K562 (cell line): ENCODE results near the gene TMPO. TPM values are rescaled to one million over a fixed set of nuclear protein-coding genes. Genes with fewer than 3 reads are reported as not detected.
A peak's percentile ranks its signal among the peaks of the same experiment; 100 is the strongest.

Experiments
- ATAC-seq: fragments of 200-7000 bp; cut with Tn5 transposase; 3 replicates; pipeline ENCODE4 v1.9.1; 2020; ENCODE audit warnings: moderate library complexity
- BruUV-seq: library from RNA; stranded (reverse); fragments of 400-500 nt; replicated peaks from 2 replicates; lab custom pipeline; 2021; lab: Mats Ljungman, UMichigan
- CTCF ChIA-PET: fragments of 300-600 bp; formaldehyde crosslinking; extraction: SDS; loops from one replicate; lab custom pipeline; 2021; ENCODE audit warnings: low intra/inter-chr PET ratio; lab: Yijun Ruan, JAX
- POLR2A ChIA-PET: fragments of 300-600, 350-650 bp; sonication (Branson Sonifier 250); formaldehyde crosslinking; extraction: SDS; loops from one replicate; lab custom pipeline; 2021; ENCODE audit warnings: antibody characterized with exemption, inconsistent platforms; lab: Yijun Ruan, JAX
- DNase-seq, 4 experiments: peaks; one replicate each; pipeline versions ENCODE4 v3.0.0 to v3.0.0-alpha.2; 2011 to 2018; ENCODE audit warnings: low spot score in 3 of 4, mixed read lengths in 3 of 4; ENCODE audit errors: extremely low read depth in 1 of 4
- FAIRE-seq: peaks from 2 replicates; lab custom pipeline; 2011; peaks lifted over from hg19 to GRCh38; lab: Jason Lieb, UNC
- H2AFZ ChIP-seq: 2 replicates; pipeline ENCODE4 v1.6.0; 2011; ENCODE audit warnings: low read depth, low read length, control low read depth, inconsistent platforms
- H3K27ac ChIP-seq: fragments of 200-600 bp; 3 replicates; pipeline ENCODE4 v1.8.0; 2011; ENCODE audit warnings: low read depth, mild to moderate bottlenecking, control low read depth, inconsistent platforms, low read length, moderate library complexity, mixed read lengths; ENCODE audit errors: extremely low read depth
- H3K27me3 ChIP-seq, 2 experiments: fragments of 300-600 bp in 1 of 2; 2 replicates in 1 of 2; 3 replicates in 1 of 2; pipeline versions ENCODE4 v1.6.0 to v1.8.0; 2011; ENCODE audit warnings: inconsistent platforms in 2 of 2, low read length in 2 of 2, mild to moderate bottlenecking in 1 of 2, mixed read lengths in 1 of 2, moderate library complexity in 1 of 2; ENCODE audit not compliant: control insufficient read depth in 2 of 2, insufficient read depth in 2 of 2
- H3K36me3 ChIP-seq: fragments of 300-600 bp; 3 replicates; pipeline ENCODE4 v1.8.0; 2011; ENCODE audit warnings: mild to moderate bottlenecking, low read length, inconsistent platforms; ENCODE audit not compliant: control insufficient read depth, insufficient read depth
- H3K4me1 ChIP-seq, 2 experiments: fragments of 200-600 bp in 1 of 2; replicated peaks in 1 of 2; 2 replicates in 1 of 2; 3 replicates in 1 of 2; pipeline versions ENCODE4 v1.5.1 to v1.8.0; 2011; ENCODE audit warnings: inconsistent platforms in 2 of 2, low read length in 2 of 2, mild to moderate bottlenecking in 1 of 2, mixed read lengths in 1 of 2, moderate library complexity in 1 of 2; ENCODE audit not compliant: control insufficient read depth in 2 of 2, insufficient read depth in 2 of 2
- H3K4me2 ChIP-seq: 2 replicates; pipeline ENCODE4 v1.6.1; 2011; ENCODE audit warnings: low read length, control low read depth, inconsistent platforms, mixed read lengths; ENCODE audit not compliant: insufficient read depth
- H3K4me3 ChIP-seq: fragments of 200-600 bp; sonication (generic), shearing (Covaris generic); 2 replicates; pipeline ENCODE4 v1.5.1; 2016; ENCODE audit warnings: control low read depth, inconsistent platforms
- H3K79me2 ChIP-seq: fragments of 200-600 bp; 3 replicates; pipeline ENCODE4 v1.8.0; 2011; ENCODE audit warnings: low read length, inconsistent platforms; ENCODE audit not compliant: control insufficient read depth, insufficient read depth
- H3K9ac ChIP-seq, 2 experiments: 2 replicates each; pipeline versions ENCODE4 v1.6.0 to v1.6.1; 2011; ENCODE audit warnings: low read depth in 2 of 2, low read length in 2 of 2, control low read depth in 1 of 2, inconsistent platforms in 1 of 2, mild to moderate bottlenecking in 1 of 2, mixed read lengths in 1 of 2; ENCODE audit not compliant: insufficient read depth in 1 of 2
- H3K9me1 ChIP-seq: one replicate; pipeline ENCODE4 v1.6.0; 2011; ENCODE audit warnings: inconsistent platforms, mild to moderate bottlenecking, low read length, moderate library complexity; ENCODE audit not compliant: control insufficient read depth, insufficient read depth
- H3K9me3 ChIP-seq: replicated peaks from 2 replicates; pipeline ENCODE4 v1.5.1; 2011; ENCODE audit warnings: low read depth, low read length, inconsistent platforms; ENCODE audit not compliant: control insufficient read depth, insufficient read depth
- H4K20me1 ChIP-seq: replicated peaks from 2 replicates; pipeline ENCODE4 v1.6.1; 2011; ENCODE audit warnings: low read length, inconsistent platforms, mixed read lengths; ENCODE audit not compliant: control insufficient read depth, insufficient read depth
- C11orf30 ChIP-seq: fragments of 450-650 bp; IDR thresholded peaks from 2 replicates; pipeline ENCODE4 v1.6.1; 2016; ENCODE audit warnings: low read depth, mild to moderate bottlenecking
- CTBP1 ChIP-seq: fragments of 450-650 bp; IDR thresholded peaks from 2 replicates; pipeline ENCODE4 v1.6.1; 2016; ENCODE audit warnings: borderline replicate concordance
- DPF2 ChIP-seq: fragments of 450-650 bp; IDR thresholded peaks from 2 replicates; pipeline ENCODE4 v1.6.1; 2016
- E2F3 ChIP-seq: fragments of 250-450 bp; sonication (Bioruptor Pico); IDR thresholded peaks from 2 replicates; pipeline ENCODE4 v1.4.0; 2020; ENCODE audit warnings: mild to moderate bottlenecking
- ESRRA ChIP-seq: fragments of 450-650 bp; IDR thresholded peaks from 2 replicates; pipeline ENCODE4 v1.6.1; 2014; ENCODE audit warnings: low read depth, mild to moderate bottlenecking, moderate library complexity, borderline replicate concordance
- GABPB2 ChIP-seq: fragments of 250-450 bp; sonication (Bioruptor Pico); conservative IDR thresholded peaks from 2 replicates; pipeline ENCODE4 v1.5.1; 2021; ENCODE audit warnings: mild to moderate bottlenecking
- GATAD2B ChIP-seq: fragments of 450-650 bp; IDR thresholded peaks from 2 replicates; pipeline ENCODE4 v1.6.1; 2017; ENCODE audit warnings: mild to moderate bottlenecking, borderline replicate concordance
- MYC ChIP-seq, 2 experiments: fragments of 250-450 bp in 1 of 2; sonication (Bioruptor Pico) in 1 of 2; IDR thresholded peaks; 2 replicates each; pipeline versions ENCODE4 v1.5.1 to v1.6.1; 2012 to 2021; ENCODE audit warnings: low read depth in 2 of 2, borderline replicate concordance in 1 of 2, improper control_type of control experiment in 1 of 2, low read length in 1 of 2, mild to moderate bottlenecking in 1 of 2, moderate library complexity in 1 of 2
- POLR3A ChIP-seq: IDR thresholded peaks from 2 replicates; pipeline ENCODE4 v1.6.1; 2011; ENCODE audit warnings: borderline replicate concordance, mild to moderate bottlenecking, moderate library complexity; ENCODE audit not compliant: insufficient read length, insufficient read depth; ENCODE audit errors: extremely low read depth
- SMARCA4 ChIP-seq: fragments of 450-650 bp; IDR thresholded peaks from 2 replicates; pipeline ENCODE4 v1.6.1; 2016
- SMARCE1 ChIP-seq: fragments of 450-650 bp; IDR thresholded peaks from 2 replicates; pipeline ENCODE4 v1.7.1; 2016; ENCODE audit warnings: mild to moderate bottlenecking
- STAG1 ChIP-seq: sonication (generic); formaldehyde crosslinking; IDR thresholded peaks from 2 replicates; pipeline ENCODE4 v1.5.0; 2020; ENCODE audit warnings: missing genetic modification reagents, borderline replicate concordance
- TBL1XR1 ChIP-seq, 2 experiments: IDR thresholded peaks; 2 replicates each; pipeline ENCODE4 v1.6.1; 2012; ENCODE audit warnings: improper control_type of control experiment in 2 of 2, low read length in 2 of 2, mild to moderate bottlenecking in 1 of 2
- XRCC4 ChIP-seq: IDR thresholded peaks from one replicate; pipeline ENCODE4 v1.6.1; 2011; ENCODE audit not compliant: insufficient read depth, insufficient read length; ENCODE audit errors: extremely low read depth
- ZNF121 ChIP-seq: sonication (generic); formaldehyde crosslinking; conservative IDR thresholded peaks from 2 replicates; pipeline ENCODE4 v1.8.0; 2022; ENCODE audit warnings: missing genetic modification reagents
- ZNF311 ChIP-seq: fragments of 250-450 bp; sonication (Bioruptor Pico); IDR thresholded peaks from 2 replicates; pipeline ENCODE4 v1.4.0; 2020; ENCODE audit warnings: mild to moderate bottlenecking, moderate library complexity
- ZNF584 ChIP-seq: fragments of 200-800 bp; sonication (Bioruptor generic); IDR thresholded peaks from 2 replicates; pipeline ENCODE4 v1.6.1; 2016; ENCODE audit warnings: low read depth, mild to moderate bottlenecking, missing genetic modification characterization, missing compliant biosample characterization
- WGBS: fragments of 100-300 bp; shearing (Covaris generic); methylation state at CpG from one replicate; pipeline ENCODE4 v1.1.6; 2016; ENCODE audit warnings: low coverage, mixed read lengths; ENCODE audit not compliant: insufficient coverage; ENCODE audit errors: missing lambda C conversion rate; 5-methylcytosine and 5-hydroxymethylcytosine counted together
- in situ Hi-C: fragments of 300-500 bp; cut with MboI; formaldehyde crosslinking; loops from 4 replicates; pipeline ENCODE4 v1.15.0; 2018; ENCODE audit warnings: inconsistent platforms, mixed read lengths
- intact Hi-C: fragments of 100-400 bp; cut with micrococcal nuclease; formaldehyde crosslinking; loops from 2 replicates; pipeline ENCODE4 v1.14.2; 2022
- polyA plus RNA-seq, 8 experiments: library from polyadenylated mRNA; depleted of rRNA in 4 of 8; stranded (reverse) in 5 of 8; unstranded in 3 of 8; fragments of >200 nt; fragmentation: Nextera tagmentation in 2 of 8; fragmentation: Illumina TruSeq in 1 of 8; extraction: Ambion mirVana in 2 of 8; extraction: Trizol in 1 of 8; gene quantifications; 2 replicates each; pipeline versions ENCODE4 v1.2.1 to v1.2.3, GENCODE V29; 2011 to 2014; ENCODE audit warnings: inconsistent platforms in 1 of 8, missing spikeins in 1 of 8
- total RNA-seq, 7 experiments: library from RNA; depleted of rRNA in 6 of 7; stranded (reverse); fragments of >200 nt in 6 of 7; fragmentation: Illumina TruSeq in 2 of 7; extraction: Trizol in 2 of 7; gene quantifications; 2 replicates each; pipeline versions ENCODE4 v1.2.1 to v1.2.3, GENCODE V29; 2011 to 2021; ENCODE audit warnings: low replicate concordance in 1 of 7
- TF ChIP-seq, protein P1 (sequence below), 2 experiments: fragments of 250-450 bp in 1 of 2; fragments of 450-650 bp in 1 of 2; sonication (Bioruptor Pico) in 1 of 2; IDR thresholded peaks; 2 replicates each; pipeline versions ENCODE4 v1.6.1 to v1.8.0; 2016 to 2021; ENCODE audit warnings: mild to moderate bottlenecking in 2 of 2, moderate library complexity in 2 of 2, missing compliant biosample characterization in 1 of 2, missing genetic modification characterization in 1 of 2
- TF ChIP-seq, protein P2 (sequence below): fragments of 450-650 bp; IDR thresholded peaks from 2 replicates; pipeline ENCODE4 v1.6.1; 2017; ENCODE audit warnings: antibody characterized with exemption, mild to moderate bottlenecking

The TMPO gene
- total and polyA plus RNA-seq, 9 of the 15 experiments (the other 6 are each of a cell fraction or from before 2014, with no cell fraction given): 62.1 to 263 (median 182) TPM

DNA sequence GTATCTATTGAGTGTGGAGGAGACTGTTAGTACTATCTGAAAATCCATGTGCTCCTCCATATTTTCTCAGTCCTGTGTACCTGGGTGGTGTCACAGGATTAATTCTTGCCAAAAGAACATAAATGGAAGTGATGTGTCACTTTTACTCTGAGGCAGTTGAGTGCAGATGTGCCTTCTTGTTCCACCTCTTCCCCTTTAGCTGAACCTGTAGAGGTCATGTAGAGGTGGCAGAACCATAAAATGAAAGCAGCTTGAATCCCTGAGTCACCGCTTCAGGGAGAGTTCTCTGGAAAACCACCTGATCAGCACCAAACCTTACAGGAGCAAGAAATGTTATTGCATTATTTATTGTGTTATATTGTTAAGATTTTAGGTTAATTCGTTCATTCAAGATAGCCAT lies 63.4 kb downstream of the TMPO start:
- H3K27ac ChIP-seq: peak overlapping the region; percentile 59
- no peaks in the 10 kb centered on the region for H3K79me2 ChIP-seq
- peak in 3 of 4 experiments; percentile 26 to 78 (median 58) for DNase-seq
- H3K36me3 ChIP-seq: no peaks in the 10 kb centered on the region
- POLR2A ChIA-PET: interaction anchor here (0.9 to 3.0 kb wide), 4 partner anchors 12 to 76 kb away, joined by 3 to 22 read pairs (median 4); partner anchors contain the start of gene SLC25A3
- peak overlapping the region; percentile 55; the same call in 1 of the 2 replicates for H3K4me2 ChIP-seq
- intact Hi-C loops: no loop called here
- H2AFZ ChIP-seq: peak overlapping the region; percentile 73
- H3K4me3 ChIP-seq: no peak overlapping the region
- H3K9me3 ChIP-seq: no peaks in the 10 kb centered on the region
- H3K4me1 ChIP-seq: peaks cover 4 to 15% of the 10 kb centered on the region in 2 experiments; a peak in 3 of 5 replicates
- WGBS: 0% methylated on average over 2 of the region's 2 CpGs
- CTCF ChIA-PET: no interaction called here
- H3K27me3 ChIP-seq: no peaks in the 10 kb centered on the region
- BruUV-seq: no TSS peak
- in situ Hi-C loops: no loop called here
- peak overlapping the region in 1 of 2 experiments; percentile 29; a peak in 2 of 4 replicates for H3K9ac ChIP-seq
- ATAC-seq: peak; percentile 87
- no peaks in the 10 kb centered on the region for H4K20me1 ChIP-seq
- H3K9me1 ChIP-seq: no peaks in the 10 kb centered on the region
- peak; percentile 63 for FAIRE-seq
- TF ChIP-seq TBL1XR1 (IDR thresholded peaks at IDR 0.05; ENCODE audit: low read length in 2 of 2) (no peak), POLR3A (no peak), ZNF311 (CRISPR knock-in tag) (no peak), CTBP1 (peak; percentile 85), E2F3 (CRISPR knock-in tag) (no peak), ESRRA (peak; percentile 99), GATAD2B (0 out of 2 replicates have a peak, but pooled peaks have one; percentile 32), DPF2 (peak; percentile 79), GABPB2 (CRISPR knock-in tag) (no peak), STAG1 (CRISPR knock-in tag) (no peak), ZNF584 (CRISPR knock-in tag) (peak; percentile 32; the same call in 1 of the 2 replicates), SMARCA4 (peak; percentile 43; the same call in 1 of the 2 replicates), SMARCE1 (0 out of 2 replicates have a peak, but pooled peaks have one; percentile 27), XRCC4 (no peak), C11orf30 (peak; percentile 85), ZNF121 (CRISPR knock-in tag) (no peak), MYC (IDR thresholded peaks at IDR 0.05; ENCODE audit: low read depth, low read length) (0 out of 2 replicates have a peak, but pooled peaks have one; percentile 44), MYC (CRISPR knock-in tag; IDR thresholded peaks at IDR 0.05; ENCODE audit: borderline replicate concordance, low read depth) (no peak)
- TF ChIP-seq, protein P1, sequence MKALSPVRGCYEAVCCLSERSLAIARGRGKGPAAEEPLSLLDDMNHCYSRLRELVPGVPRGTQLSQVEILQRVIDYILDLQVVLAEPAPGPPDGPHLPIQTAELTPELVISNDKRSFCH (CRISPR knock-in tag; IDR thresholded peaks at IDR 0.05): no peak
- TF ChIP-seq, protein P1 (tag; IDR thresholded peaks at IDR 0.05): 0 out of 2 replicates have a peak, but pooled peaks have one; percentile 21
- TF ChIP-seq, protein P2, sequence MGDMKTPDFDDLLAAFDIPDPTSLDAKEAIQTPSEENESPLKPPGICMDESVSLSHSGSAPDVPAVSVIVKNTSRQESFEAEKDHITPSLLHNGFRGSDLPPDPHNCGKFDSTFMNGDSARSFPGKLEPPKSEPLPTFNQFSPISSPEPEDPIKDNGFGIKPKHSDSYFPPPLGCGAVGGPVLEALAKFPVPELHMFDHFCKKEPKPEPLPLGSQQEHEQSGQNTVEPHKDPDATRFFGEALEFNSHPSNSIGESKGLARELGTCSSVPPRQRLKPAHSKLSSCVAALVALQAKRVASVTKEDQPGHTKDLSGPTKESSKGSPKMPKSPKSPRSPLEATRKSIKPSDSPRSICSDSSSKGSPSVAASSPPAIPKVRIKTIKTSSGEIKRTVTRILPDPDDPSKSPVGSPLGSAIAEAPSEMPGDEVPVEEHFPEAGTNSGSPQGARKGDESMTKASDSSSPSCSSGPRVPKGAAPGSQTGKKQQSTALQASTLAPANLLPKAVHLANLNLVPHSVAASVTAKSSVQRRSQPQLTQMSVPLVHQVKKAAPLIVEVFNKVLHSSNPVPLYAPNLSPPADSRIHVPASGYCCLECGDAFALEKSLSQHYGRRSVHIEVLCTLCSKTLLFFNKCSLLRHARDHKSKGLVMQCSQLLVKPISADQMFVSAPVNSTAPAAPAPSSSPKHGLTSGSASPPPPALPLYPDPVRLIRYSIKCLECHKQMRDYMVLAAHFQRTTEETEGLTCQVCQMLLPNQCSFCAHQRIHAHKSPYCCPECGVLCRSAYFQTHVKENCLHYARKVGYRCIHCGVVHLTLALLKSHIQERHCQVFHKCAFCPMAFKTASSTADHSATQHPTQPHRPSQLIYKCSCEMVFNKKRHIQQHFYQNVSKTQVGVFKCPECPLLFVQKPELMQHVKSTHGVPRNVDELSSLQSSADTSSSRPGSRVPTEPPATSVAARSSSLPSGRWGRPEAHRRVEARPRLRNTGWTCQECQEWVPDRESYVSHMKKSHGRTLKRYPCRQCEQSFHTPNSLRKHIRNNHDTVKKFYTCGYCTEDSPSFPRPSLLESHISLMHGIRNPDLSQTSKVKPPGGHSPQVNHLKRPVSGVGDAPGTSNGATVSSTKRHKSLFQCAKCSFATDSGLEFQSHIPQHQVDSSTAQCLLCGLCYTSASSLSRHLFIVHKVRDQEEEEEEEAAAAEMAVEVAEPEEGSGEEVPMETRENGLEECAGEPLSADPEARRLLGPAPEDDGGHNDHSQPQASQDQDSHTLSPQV: peak; percentile 48; the same call in 1 of the 2 replicates
